GM12878 (cell line): Measurements from ENCODE around the gene BBS5. TPM values are rescaled to one million over a fixed set of nuclear protein-coding genes. Genes with fewer than 3 reads are reported as not detected.
"Not testable (repeated sequence)": the region's sequence is repeated elsewhere in the genome, so short reads cannot be mapped to it uniquely, and the experiment has no call there.

Experiments
- ATAC-seq: fragments of 200-7000 bp; cut with Tn5 transposase; 3 replicates; pipeline ENCODE4 v1.9.1; 2020; ENCODE audit warnings: mild to moderate bottlenecking, moderate library complexity
- BruUV-seq: library from RNA; stranded (reverse); fragments of 400-500 nt; replicated peaks from 2 replicates; lab custom pipeline; 2021; lab: Mats Ljungman, UMichigan
- CTCF ChIA-PET: fragments of 300-600 bp; sonication (Branson Sonifier 250); formaldehyde crosslinking; extraction: SDS; loops from one replicate; lab custom pipeline; 2021; ENCODE audit warnings: inconsistent platforms; lab: Yijun Ruan, JAX
- POLR2A ChIA-PET: fragments of 350-600 bp; formaldehyde crosslinking; extraction: SDS; loops from one replicate; lab custom pipeline; 2021; ENCODE audit warnings: inconsistent platforms; lab: Charles Lee
- RAD21 ChIA-PET: fragments of 300-600 bp; sonication (Branson Sonifier 250); formaldehyde crosslinking; loops from one replicate; lab custom pipeline; 2023; ENCODE audit warnings: antibody characterized with exemption; ENCODE audit not compliant: unreplicated experiment; lab: Charles Lee
- SMC1A ChIA-PET: fragments of 300-600 bp; sonication (Branson Sonifier 250); formaldehyde crosslinking; loops from one replicate; lab custom pipeline; 2023; ENCODE audit not compliant: unreplicated experiment, uncharacterized antibody; lab: Charles Lee
- DNase-seq: peaks from one replicate; pipeline ENCODE4 v3.0.0-alpha.2; 2011; ENCODE audit warnings: low read depth, low spot score
- FAIRE-seq: peaks from 3 replicates; lab custom pipeline; 2011; peaks lifted over from hg19 to GRCh38; lab: Jason Lieb, UNC
- H2AFZ ChIP-seq: 2 replicates; pipeline ENCODE4 v1.6.0; 2011; ENCODE audit warnings: low read depth, low read length, control low read depth; ENCODE audit not compliant: control insufficient read depth
- H3K27ac ChIP-seq: 2 replicates; pipeline ENCODE4 v1.5.1; 2011; ENCODE audit warnings: control low read depth; ENCODE audit not compliant: control insufficient read depth, insufficient read depth
- H3K27me3 ChIP-seq, 2 experiments: replicated peaks in 1 of 2; 2 replicates each; pipeline versions ENCODE4 v1.6.0 to v1.6.1; 2011; ENCODE audit warnings: low read length in 1 of 2; ENCODE audit not compliant: control insufficient read depth in 2 of 2, insufficient read depth in 2 of 2
- H3K36me3 ChIP-seq, 2 experiments: 2 replicates each; pipeline ENCODE4 v1.5.1; 2011; ENCODE audit warnings: low read length in 1 of 2; ENCODE audit not compliant: control insufficient read depth in 2 of 2, insufficient read depth in 2 of 2
- H3K4me1 ChIP-seq: 2 replicates; pipeline ENCODE4 v1.6.1; 2011; ENCODE audit warnings: mild to moderate bottlenecking, low read length, moderate library complexity, mixed read lengths; ENCODE audit not compliant: control insufficient read depth, insufficient read depth
- H3K4me2 ChIP-seq: 2 replicates; pipeline ENCODE4 v1.6.0; 2011; ENCODE audit warnings: control low read depth; ENCODE audit not compliant: control insufficient read depth, insufficient read depth
- H3K4me3 ChIP-seq: fragments of 200-600 bp; sonication (generic); 2 replicates; pipeline ENCODE4 v1.5.1; 2016
- H3K79me2 ChIP-seq: 2 replicates; pipeline ENCODE4 v1.6.0; 2011; ENCODE audit warnings: low read length; ENCODE audit not compliant: control insufficient read depth, insufficient read depth
- H3K9ac ChIP-seq: 2 replicates; pipeline ENCODE4 v1.8.0; 2011; ENCODE audit warnings: low read length, control low read depth, mixed read lengths; ENCODE audit not compliant: control insufficient read depth, insufficient read depth
- H3K9me3 ChIP-seq: replicated peaks from 3 replicates; pipeline ENCODE4 v1.5.1; 2011; ENCODE audit warnings: mild to moderate bottlenecking, low read length; ENCODE audit not compliant: control insufficient read depth, insufficient read depth
- H4K20me1 ChIP-seq: 2 replicates; pipeline ENCODE4 v1.6.0; 2011; ENCODE audit not compliant: control insufficient read depth, insufficient read depth
- CHD4 ChIP-seq: fragments of 200-600 bp; sonication (generic); IDR thresholded peaks from 2 replicates; pipeline ENCODE4 v1.6.1; 2016; ENCODE audit warnings: mild to moderate bottlenecking
- IRF4 ChIP-seq: IDR thresholded peaks from 2 replicates; pipeline ENCODE4 v1.6.1; 2011; ENCODE audit warnings: low read depth, low read length
- IRF5 ChIP-seq: fragments of 450-650 bp; IDR thresholded peaks from 2 replicates; pipeline ENCODE4 v1.6.1; 2017; ENCODE audit warnings: borderline replicate concordance
- JUND ChIP-seq: IDR thresholded peaks from 2 replicates; pipeline ENCODE4 v1.6.1; 2012; ENCODE audit warnings: low read depth, mild to moderate bottlenecking, low read length, improper control_type of control experiment, moderate library complexity
- POLR2A ChIP-seq: IDR thresholded peaks from 2 replicates; pipeline ENCODE4 v1.6.1; 2011; ENCODE audit warnings: low read depth, mild to moderate bottlenecking, low read length
- YBX1 ChIP-seq: fragments of 450-650 bp; IDR thresholded peaks from 2 replicates; pipeline ENCODE4 v1.6.1; 2016; ENCODE audit warnings: antibody characterized with exemption
- ZBED1 ChIP-seq: IDR thresholded peaks from 2 replicates; pipeline ENCODE4 v1.6.1; 2016; ENCODE audit warnings: borderline replicate concordance
- ZNF274 ChIP-seq: IDR thresholded peaks from one replicate; pipeline ENCODE4 v1.8.0; 2011; ENCODE audit not compliant: insufficient read length, insufficient read depth
- WGBS: methylation state at CpG from one replicate; pipeline ENCODE4 v1.1.6; 2016; ENCODE audit warnings: low lambda C conversion rate; ENCODE audit not compliant: insufficient replicate concordance, insufficient coverage; ENCODE audit errors: missing lambda C conversion rate; 5-methylcytosine and 5-hydroxymethylcytosine counted together
- in situ Hi-C: fragments of 300-500 bp; cut with MboI; formaldehyde crosslinking; loops from 9 replicates; pipeline ENCODE4 v1.14.3; 2018; ENCODE audit warnings: mixed read lengths
- intact Hi-C: fragments of 100-400 bp; cut with micrococcal nuclease; formaldehyde crosslinking; loops from one replicate; pipeline ENCODE4 v1.14.2; 2022; ENCODE audit not compliant: unreplicated experiment
- polyA plus RNA-seq, 11 experiments: library from polyadenylated mRNA; depleted of rRNA in 4 of 11; unstranded in 6 of 11; stranded (reverse) in 5 of 11; fragments of >200 nt; fragmentation: Nextera tagmentation in 4 of 11; fragmentation: Illumina TruSeq in 1 of 11; extraction: Ambion mirVana in 4 of 11; extraction: Trizol in 1 of 11; gene quantifications; 1 replicate in 1 of 11; 2 replicates in 10 of 11; pipeline versions ENCODE4 v1.2.1 to v1.2.3, GENCODE V29; 2011 to 2016; ENCODE audit warnings: inconsistent platforms in 2 of 11, missing spikeins in 2 of 11, low read depth in 1 of 11
- total RNA-seq, 4 experiments: library from RNA; depleted of rRNA in 3 of 4; stranded (reverse); fragments of >200 nt in 3 of 4; fragmentation: Illumina TruSeq in 1 of 4; extraction: Trizol in 1 of 4; gene quantifications; 2 replicates each; pipeline versions ENCODE4 v1.2.1 to v1.2.3, GENCODE V29; 2013 to 2021

Gene BBS5
- total and polyA plus RNA-seq, 10 of the 15 experiments (the other 5 are each of a cell fraction or from before 2014, with no cell fraction given), result 0.56 to 3.4 (median 1.6) TPM

DNA sequence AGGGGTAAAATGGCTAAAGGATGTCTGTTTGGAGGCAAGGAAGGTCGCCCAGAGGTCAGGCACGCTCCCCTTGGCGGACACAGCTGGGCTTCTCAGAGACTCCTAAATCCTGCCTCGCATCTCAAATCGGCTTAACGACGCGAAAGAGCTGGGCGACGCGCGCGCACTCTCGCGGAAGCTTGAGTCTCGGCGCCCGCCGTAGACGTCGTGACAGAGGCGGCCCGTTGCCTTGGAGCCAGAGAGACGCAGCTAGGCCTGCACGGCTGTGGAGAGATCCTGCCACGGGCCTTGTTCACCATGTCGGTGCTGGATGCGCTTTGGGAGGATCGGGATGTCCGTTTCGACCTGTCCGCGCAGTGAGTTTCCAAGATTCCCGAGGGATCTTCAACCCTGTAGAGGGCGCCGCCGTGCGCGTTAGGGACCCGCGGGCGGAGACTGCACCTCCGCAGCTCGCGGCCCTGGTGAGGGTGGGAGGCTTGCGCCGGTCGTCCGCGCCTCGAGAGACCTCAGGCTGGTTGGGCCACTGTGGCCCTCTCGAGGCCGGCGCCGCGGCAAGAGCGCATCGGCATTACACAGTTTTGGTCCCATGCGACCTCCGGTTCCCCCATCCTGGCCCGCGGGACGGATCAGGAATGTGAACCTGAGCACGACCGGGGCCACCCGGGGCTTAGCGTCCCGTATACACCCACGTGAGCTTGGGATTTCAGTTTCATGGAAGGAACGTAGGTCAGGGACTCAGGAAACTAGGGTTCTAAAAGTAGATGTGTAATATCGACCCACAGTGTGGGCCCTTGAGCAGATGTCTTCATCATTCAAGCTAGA lies at the start of gene BBS5 (continued):
- no peak; the same call in 1 of the 2 replicates for TF ChIP-seq POLR2A
- no peak for TF ChIP-seq ZNF274
- no peak for TF ChIP-seq CHD4
- TF ChIP-seq ZBED1, result peak; percentile 50; the same call in 1 of the 2 replicates
- no peak for TF ChIP-seq IRF5
- no peak for TF ChIP-seq YBX1
- TF ChIP-seq IRF4, result no peak
- TF ChIP-seq JUND, result no peak

DNA sequence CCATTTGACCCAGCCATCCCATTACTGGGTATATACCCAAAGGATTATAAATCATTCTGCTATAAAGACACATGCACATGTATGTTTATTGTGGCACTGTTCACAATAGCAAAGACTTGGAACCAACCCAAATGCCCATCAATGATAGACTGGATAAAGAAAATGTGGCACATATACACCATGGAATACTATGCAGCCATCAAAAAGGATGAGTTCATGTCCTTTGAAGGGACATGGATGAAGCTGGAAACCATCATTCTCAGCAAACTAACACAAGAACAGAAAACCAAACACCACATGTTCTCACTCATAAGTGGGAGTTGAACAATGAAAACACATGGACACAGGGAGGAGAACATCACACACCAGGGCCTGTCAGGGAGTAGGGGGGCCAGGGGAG lies 47.5 kb upstream of the BBS5 start:
- in situ Hi-C loops, RAD21 ChIA-PET, H3K9ac ChIP-seq, intact Hi-C loops, SMC1A ChIA-PET, H4K20me1 ChIP-seq, POLR2A ChIA-PET, H3K4me3 ChIP-seq, H3K9me3 ChIP-seq, H3K36me3 ChIP-seq, ATAC-seq, DNase-seq, FAIRE-seq, H3K27ac ChIP-seq, H2AFZ ChIP-seq, BruUV-seq, H3K4me2 ChIP-seq, H3K79me2 ChIP-seq, H3K27me3 ChIP-seq, H3K4me1 ChIP-seq: not testable (repeated sequence)
- CTCF ChIA-PET, result interaction anchor here (0.9 kb wide), 1 partner anchor 10 kb away, joined by 3 read pairs; no protein-coding TSS in a partner anchor

GRCh38 chr2:169434236-169434635 lies 45.1 kb upstream of the BBS5 start:
- in situ Hi-C loops, DNase-seq: not testable (repeated sequence)

More at GRCh38 chr2:169434236-169434635, 45.1 kb upstream of the BBS5 start:
- CTCF ChIA-PET, H2AFZ ChIP-seq, H3K36me3 ChIP-seq, intact Hi-C loops, H3K4me1 ChIP-seq, H3K4me3 ChIP-seq, H4K20me1 ChIP-seq, H3K9ac ChIP-seq, H3K4me2 ChIP-seq, H3K9me3 ChIP-seq, ATAC-seq, H3K27ac ChIP-seq, FAIRE-seq, POLR2A ChIA-PET, H3K79me2 ChIP-seq, H3K27me3 ChIP-seq, BruUV-seq, RAD21 ChIA-PET: not testable (repeated sequence)
- WGBS, result 0% methylated on average over 1 of the region's 1 CpG
- SMC1A ChIA-PET, result interaction anchor here (0.9 kb wide), 1 partner anchor 10 kb away, joined by 3 read pairs; no protein-coding TSS in a partner anchor
